ENCODE results near the gene C3AR1. TPM values are rescaled to one million over a fixed set of nuclear protein-coding genes. Genes with fewer than 3 reads are reported as not detected.

C3AR1 gene
- total and polyA plus RNA-seq, 2 of the 13 experiments (the other 11 are each of a cell fraction or from before 2014, with no cell fraction given), result not detected

GRCh38 chr12:8080120-8080519 lies 14.0 kb upstream of the C3AR1 start:
- ChIA-PET CTCF (ENCODE audit: low intra/inter-chr PET ratio, low total read pairs) (no interaction called here), POLR2A (no interaction called here)
- ATAC-seq (no peak), DNase-seq (ENCODE audit: low spot score) (no peak), FAIRE-seq (no peak)
- Histone ChIP-seq H3K27ac (ENCODE audit: extremely low read length, insufficient read depth, low read length) (no peak overlapping the region), H4K20me1 (ENCODE audit: insufficient read depth, low read length) (no peaks in the 10 kb centered on the region), H3K27me3 (ENCODE audit: control insufficient read depth in 1 of 2, insufficient read depth in 2 of 2, low read length in 2 of 2) (no peaks in the 10 kb centered on the region; a peak in 1 of 5 replicates), H2AFZ (ENCODE audit: low read length) (no peak overlapping the region), H3K36me3 (replicated peaks in 1 of 2; ENCODE audit: control insufficient read depth in 1 of 2, insufficient read depth in 2 of 2, low read length in 2 of 2) (no peaks in the 10 kb centered on the region), H3K4me2 (ENCODE audit: low read depth, low read length) (0 out of 2 replicates have a peak overlapping the region, but pooled peaks have one; percentile 82), H3K9ac (ENCODE audit: insufficient read depth, low read depth, low read length) (no peak overlapping the region), H3K79me2 (ENCODE audit: insufficient read depth, low read length) (peaks cover 26% of the 10 kb centered on the region), H3K4me1 (ENCODE audit: insufficient read depth, low read length) (peaks cover 29% of the 10 kb centered on the region), H3K4me3 (replicated peaks in 1 of 3; ENCODE audit: insufficient read depth in 1 of 3, low read depth in 2 of 3, low read length in 3 of 3) (no peak overlapping the region), H3K9me3 (ENCODE audit: low read length) (no peaks in the 10 kb centered on the region)
- no TSS peak for BruUV-seq (replicated peaks)
- intact Hi-C loops (cut with micrococcal nuclease; ENCODE audit: unreplicated experiment) (loop anchor here (5.0 kb wide), 1 partner anchor 48 kb away; the partner anchor contains the start of gene FOXJ2), in situ Hi-C loops (cut with HindIII; ENCODE audit: extremely low pct_ligation_motif_present, low pct_unique_long_range_greater_than_20kb) (no loop called here)
- TF ChIP-seq HMGA1 (CRISPR knock-in tag; conservative IDR thresholded peaks at IDR 0.05) (no peak), MAF1 (CRISPR knock-in tag; IDR thresholded peaks at IDR 0.05; ENCODE audit: borderline replicate concordance) (no peak), NFE2L2 (IDR thresholded peaks at IDR 0.05; ENCODE audit: low read length) (no peak), ISX (CRISPR knock-in tag; conservative IDR thresholded peaks at IDR 0.05) (no peak), ELF1 (CRISPR knock-in tag; IDR thresholded peaks at IDR 0.05) (no peak), ZNF747 (CRISPR knock-in tag; IDR thresholded peaks at IDR 0.05; ENCODE audit: borderline replicate concordance) (no peak), TBL1XR1 (IDR thresholded peaks at IDR 0.05; ENCODE audit: borderline replicate concordance, low read length, partially characterized antibody) (no peak), HCFC1 (IDR thresholded peaks at IDR 0.05; ENCODE audit: low read depth, low read length) (no peak), RORA (CRISPR knock-in tag; IDR thresholded peaks at IDR 0.05) (no peak), ZNF570 (CRISPR knock-in tag; IDR thresholded peaks at IDR 0.05; ENCODE audit: borderline replicate concordance) (no peak), SIN3A (IDR thresholded peaks at IDR 0.05; ENCODE audit: borderline replicate concordance, low read depth, low read length) (no peak)
- TF ChIP-seq, protein P1, sequence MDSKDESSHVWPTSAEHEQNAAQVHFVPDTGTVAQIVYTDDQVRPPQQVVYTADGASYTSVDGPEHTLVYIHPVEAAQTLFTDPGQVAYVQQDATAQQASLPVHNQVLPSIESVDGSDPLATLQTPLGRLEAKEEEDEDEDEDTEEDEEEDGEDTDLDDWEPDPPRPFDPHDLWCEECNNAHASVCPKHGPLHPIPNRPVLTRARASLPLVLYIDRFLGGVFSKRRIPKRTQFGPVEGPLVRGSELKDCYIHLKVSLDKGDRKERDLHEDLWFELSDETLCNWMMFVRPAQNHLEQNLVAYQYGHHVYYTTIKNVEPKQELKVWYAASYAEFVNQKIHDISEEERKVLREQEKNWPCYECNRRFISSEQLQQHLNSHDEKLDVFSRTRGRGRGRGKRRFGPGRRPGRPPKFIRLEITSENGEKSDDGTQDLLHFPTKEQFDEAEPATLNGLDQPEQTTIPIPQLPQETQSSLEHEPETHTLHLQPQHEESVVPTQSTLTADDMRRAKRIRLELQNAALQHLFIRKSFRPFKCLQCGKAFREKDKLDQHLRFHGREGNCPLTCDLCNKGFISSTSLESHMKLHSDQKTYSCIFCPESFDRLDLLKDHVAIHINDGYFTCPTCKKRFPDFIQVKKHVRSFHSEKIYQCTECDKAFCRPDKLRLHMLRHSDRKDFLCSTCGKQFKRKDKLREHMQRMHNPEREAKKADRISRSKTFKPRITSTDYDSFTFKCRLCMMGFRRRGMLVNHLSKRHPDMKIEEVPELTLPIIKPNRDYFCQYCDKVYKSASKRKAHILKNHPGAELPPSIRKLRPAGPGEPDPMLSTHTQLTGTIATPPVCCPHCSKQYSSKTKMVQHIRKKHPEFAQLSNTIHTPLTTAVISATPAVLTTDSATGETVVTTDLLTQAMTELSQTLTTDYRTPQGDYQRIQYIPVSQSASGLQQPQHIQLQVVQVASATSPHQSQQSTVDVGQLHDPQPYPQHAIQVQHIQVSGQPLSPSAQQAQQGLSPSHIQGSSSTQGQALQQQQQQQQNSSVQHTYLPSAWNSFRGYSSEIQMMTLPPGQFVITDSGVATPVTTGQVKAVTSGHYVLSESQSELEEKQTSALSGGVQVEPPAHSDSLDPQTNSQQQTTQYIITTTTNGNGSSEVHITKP (CRISPR knock-in tag; IDR thresholded peaks at IDR 0.05; ENCODE audit: low read depth), result no peak

All from HepG2 (cell line).